Activated CD8-positive, alpha-beta memory T cell treated with anti-CD3 and anti-CD28 coated beads, Interleukin-2, amount 50 U/mL, for 1 hour (primary cell): ENCODE data around the gene CD84.
"Not testable (repeated sequence)": the region's sequence is repeated elsewhere in the genome, so short reads cannot be mapped to it uniquely, and the experiment has no call there.

Experiments used
- DNase-seq: peaks from one replicate; pipeline ENCODE4 v3.0.0-alpha.2; 2020; ENCODE audit errors: extremely low read depth

Gene CD84

GRCh38 chr1:160540859-160541233, 38.5 kb downstream of the CD84 start:
- no peak for DNase-seq

DNA sequence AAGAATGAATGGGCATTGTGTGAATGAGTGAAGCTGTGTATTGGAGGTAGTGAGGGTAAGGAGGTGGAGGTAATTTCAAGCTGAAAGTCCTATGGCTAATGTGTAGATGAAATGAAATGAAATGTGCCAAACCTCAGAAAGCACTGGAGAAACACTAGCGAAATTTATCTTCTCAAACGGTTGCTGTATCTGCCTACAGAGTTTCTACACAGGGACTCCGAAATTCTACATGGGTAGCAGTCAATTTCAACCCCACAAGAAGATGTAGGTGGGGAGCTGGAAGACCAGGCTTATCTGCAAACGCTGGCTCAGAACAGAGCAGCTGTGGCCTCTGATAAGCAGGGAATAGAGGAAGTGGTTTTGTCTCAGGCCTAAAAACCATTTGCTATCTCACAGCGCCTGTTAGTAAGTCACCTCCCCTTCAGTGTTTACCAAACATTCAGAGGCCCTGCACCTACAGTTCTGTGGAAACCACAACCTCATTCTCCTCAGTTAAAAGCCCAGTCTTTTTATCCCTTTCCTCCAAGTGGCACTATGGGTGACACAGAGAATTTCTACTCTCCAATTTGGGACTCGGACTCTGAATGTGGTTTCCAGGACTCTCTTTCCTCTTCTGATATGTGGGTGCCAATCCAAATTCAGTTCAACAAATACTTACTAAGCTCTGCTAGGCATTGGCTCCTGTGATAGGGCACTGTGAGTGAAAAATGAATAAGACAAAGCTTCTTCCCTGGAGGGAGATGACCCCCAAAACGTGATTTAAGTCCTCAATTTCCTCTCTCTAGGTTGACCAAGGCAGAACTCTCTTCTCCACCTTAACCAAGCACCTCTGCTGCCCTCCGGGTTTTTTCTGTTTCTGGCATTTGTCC, 39.1 kb downstream of the CD84 start:
- no peak for DNase-seq

- DNase-seq: no peak
Observed at GRCh38 chr1:160539684-160539989, 39.7 kb downstream of the CD84 start.

- no peak for DNase-seq
Observed at GRCh38 chr1:160538985-160539651, 40.2 kb downstream of the CD84 start.

- no peak for DNase-seq
Observed at GRCh38 chr1:160537714-160538665, 41.3 kb downstream of the CD84 start.

- no peak for DNase-seq
Observed at GRCh38 chr1:160534823-160535605, 44.3 kb downstream of the CD84 start.

DNA sequence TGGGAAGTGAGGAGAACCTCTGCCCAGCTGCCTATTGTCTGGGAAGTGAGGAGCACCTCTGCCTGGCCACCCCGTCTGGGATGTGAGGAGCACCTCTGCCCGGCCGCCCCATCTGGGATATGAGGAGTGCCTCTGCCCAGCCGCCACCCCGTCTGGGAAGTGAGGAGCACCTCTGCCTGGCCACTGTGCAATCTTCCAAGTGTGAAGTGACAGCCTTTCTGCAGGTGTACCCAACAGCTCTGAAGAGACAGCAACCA, 46.8 kb downstream of the CD84 start:
- DNase-seq: not testable (repeated sequence)

DNA sequence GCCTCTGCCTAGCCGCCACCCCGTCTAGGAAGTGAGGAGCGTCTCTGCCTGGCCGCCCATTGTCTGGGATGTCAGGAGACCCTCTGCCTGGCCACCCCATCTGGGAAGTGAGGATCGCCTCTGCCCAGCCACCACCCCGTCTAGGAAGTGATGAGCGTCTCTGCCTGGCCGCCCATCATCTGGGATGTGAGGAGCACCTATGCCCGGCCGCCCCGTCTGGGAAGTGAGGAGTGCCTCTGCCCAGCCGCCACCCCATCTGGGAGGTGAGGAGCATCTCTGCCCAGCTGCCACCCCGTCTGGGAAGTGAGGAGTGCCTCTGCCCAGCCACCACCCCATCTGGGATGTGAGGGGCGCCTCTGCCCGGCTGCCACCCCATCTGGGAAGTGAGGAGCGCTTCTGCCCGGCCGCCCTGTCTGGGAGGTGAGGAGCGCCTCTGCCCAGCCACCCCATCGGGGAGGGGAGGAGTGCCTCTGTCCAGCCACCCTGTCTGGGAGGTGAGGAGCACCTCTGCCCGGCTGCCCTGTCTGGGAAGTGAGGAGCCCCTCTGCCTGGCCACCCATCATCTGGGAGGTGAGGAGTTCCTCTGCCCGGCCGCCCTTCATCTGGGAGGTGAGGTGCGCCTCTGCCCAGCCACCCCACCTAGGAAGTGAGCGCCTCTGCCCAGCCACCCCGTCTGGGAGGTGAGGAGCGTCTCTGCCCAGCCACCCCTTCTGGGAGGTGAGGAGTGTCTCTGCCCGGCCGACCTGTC, 47.3 kb downstream of the CD84 start:
- DNase-seq: not testable (repeated sequence)

GRCh38 chr1:160529401-160529952, 49.8 kb downstream of the CD84 start:
- DNase-seq: not testable (repeated sequence)

GRCh38 chr1:160523789-160524188, 55.5 kb downstream of the CD84 start:
- DNase-seq: not testable (repeated sequence)

- no peak for DNase-seq
Observed at GRCh38 chr1:160522622-160523345, 56.5 kb downstream of the CD84 start, which contains the start of gene SLAMF6. SLAMF6 (minus strand) TSS chr1:160523255; CDS start chr1:160523192, 63 bp downstream.

- no peak for DNase-seq
Observed at GRCh38 chr1:160522136-160522535, 57.2 kb downstream of the CD84 start.

DNA sequence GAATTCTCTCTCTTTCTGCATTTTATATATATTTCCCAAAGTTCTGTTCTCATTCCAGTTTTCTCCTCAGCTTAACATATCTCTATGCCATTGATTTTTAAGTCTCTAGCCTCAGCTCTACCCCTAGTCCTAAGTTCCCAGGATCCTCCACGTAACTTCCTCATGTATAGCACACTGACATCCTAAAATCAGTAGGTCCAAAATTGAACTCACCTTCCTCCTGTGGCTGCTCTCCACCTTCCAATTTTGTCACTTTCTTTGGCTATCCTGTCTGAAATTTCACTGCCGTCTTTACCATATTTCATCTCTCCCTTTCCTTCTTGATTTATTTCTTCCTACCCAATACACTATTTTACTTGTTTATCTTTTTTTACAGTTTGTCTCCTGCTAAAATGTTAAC, 57.7 kb downstream of the CD84 start:
- DNase-seq: no peak

DNA sequence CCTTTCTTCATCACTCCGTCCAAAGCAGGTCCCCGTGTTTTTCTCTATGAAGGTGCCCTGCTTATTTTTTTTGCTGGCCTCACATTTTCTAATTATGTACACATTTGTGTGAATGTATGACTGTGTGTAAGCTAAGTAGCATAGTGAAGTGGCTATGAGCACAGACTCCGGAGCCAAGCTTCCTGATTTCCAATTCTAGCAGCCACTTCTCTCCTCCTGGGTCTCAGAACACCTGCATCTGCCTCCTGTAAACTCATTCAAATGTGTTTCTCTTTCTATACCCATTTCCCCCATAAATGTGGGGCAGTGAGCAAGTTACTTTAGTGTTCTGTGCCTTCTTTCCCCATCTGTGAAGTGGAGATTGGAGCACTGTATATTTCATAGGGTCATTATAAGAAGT, 58.3 kb downstream of the CD84 start:
- DNase-seq: no peak

DNA sequence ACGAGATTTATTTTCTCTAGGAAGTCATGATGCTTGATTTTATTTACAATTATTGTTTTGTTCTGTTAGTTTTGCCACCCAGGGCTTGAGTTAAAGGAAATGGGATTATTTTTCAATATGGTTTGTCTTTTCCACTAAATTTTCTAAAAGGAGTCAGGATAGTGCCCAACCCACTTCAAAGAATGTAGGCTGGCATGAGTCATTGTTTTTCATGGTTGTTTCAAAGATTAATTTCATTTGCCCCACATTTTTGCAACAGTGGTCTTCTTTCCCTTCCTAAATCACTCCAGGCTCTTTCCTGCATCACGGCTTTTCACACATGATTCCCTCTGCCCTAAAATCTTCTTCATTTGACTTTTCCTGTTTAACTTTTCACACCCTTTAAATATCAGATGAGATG, 58.7 kb downstream of the CD84 start:
- no peak for DNase-seq

DNA sequence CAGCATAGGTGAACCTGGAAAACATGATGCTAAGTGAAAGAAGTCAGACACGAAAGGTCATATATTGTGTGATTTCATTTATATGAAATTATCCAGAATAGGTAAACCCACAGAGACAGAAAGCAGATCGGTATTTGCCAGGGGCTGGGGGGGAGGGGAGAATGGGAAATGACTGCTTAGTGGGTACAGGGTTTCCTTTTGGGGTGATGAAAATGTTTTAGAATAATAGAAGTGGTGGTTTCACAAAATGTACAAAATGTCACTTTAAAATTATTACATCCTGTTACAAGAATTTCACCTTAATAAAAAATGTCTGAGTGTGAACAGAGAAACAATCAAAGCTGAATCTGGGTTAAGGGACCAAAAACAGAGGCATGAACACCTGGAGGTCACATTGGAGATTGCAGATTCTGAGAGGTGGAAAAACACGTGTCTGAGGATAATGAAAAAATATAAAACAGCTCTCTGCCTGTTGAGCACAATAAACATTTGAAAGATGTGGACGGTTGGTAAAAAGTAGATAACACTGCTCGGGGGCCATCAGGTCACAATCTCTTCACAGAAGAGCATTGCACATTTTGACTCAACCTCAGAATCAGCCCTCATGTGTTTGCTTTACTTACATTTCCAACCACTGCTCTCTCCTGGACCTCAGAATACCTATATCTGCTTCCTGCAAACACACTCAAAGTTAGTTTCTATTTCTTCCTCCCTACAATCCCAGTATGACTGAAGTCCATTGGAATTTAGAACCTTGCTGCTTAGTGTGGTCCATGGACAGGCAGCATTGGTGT, 59.5 kb downstream of the CD84 start:
- DNase-seq: no peak

- DNase-seq: not testable (repeated sequence)
Observed at GRCh38 chr1:160517519-160517918, 61.8 kb downstream of the CD84 start.

- DNase-seq: not testable (repeated sequence)
Observed at GRCh38 chr1:160515908-160516307, 63.4 kb downstream of the CD84 start.

- no peak for DNase-seq
Observed at GRCh38 chr1:160504651-160505050, 74.6 kb downstream of the CD84 start.
